HepG2 (cell line): Measurements from ENCODE around the gene CNP. TPM values are rescaled to one million over a fixed set of nuclear protein-coding genes. Genes with fewer than 3 reads are reported as not detected.

Source experiments
- FUBP1 ChIP-seq: sonication (generic); formaldehyde crosslinking; IDR thresholded peaks from 2 replicates; pipeline ENCODE4 v1.5.1; 2020; ENCODE audit warnings: missing genetic modification reagents, mild to moderate bottlenecking, borderline replicate concordance
- IKZF4 ChIP-seq: sonication (generic); formaldehyde crosslinking; IDR thresholded peaks from 2 replicates; pipeline ENCODE4 v1.5.1; 2020; ENCODE audit warnings: borderline replicate concordance, mild to moderate bottlenecking, low read depth, missing genetic modification reagents; ENCODE audit errors: not compliant biosample characterization
- JDP2 ChIP-seq: sonication (generic); formaldehyde crosslinking; IDR thresholded peaks from 2 replicates; pipeline ENCODE4 v1.8.1; 2022; ENCODE audit warnings: missing genetic modification reagents, borderline replicate concordance
- JUND ChIP-seq: sonication (generic); formaldehyde crosslinking; IDR thresholded peaks from 2 replicates; pipeline ENCODE4 v1.8.0; 2022; ENCODE audit warnings: mild to moderate bottlenecking, missing genetic modification reagents
- KDM1A ChIP-seq: IDR thresholded peaks from 2 replicates; pipeline ENCODE4 v1.6.1; 2016; ENCODE audit warnings: missing compliant biosample characterization
- POLR2A ChIP-seq, 2 experiments: IDR thresholded peaks; 2 replicates each; pipeline ENCODE4 v1.6.1; 2011; ENCODE audit warnings: low read depth in 2 of 2, low read length in 2 of 2, mild to moderate bottlenecking in 1 of 2, moderate library complexity in 1 of 2; ENCODE audit not compliant: insufficient read depth in 1 of 2
- SATB2 ChIP-seq: sonication (generic); formaldehyde crosslinking; IDR thresholded peaks from 2 replicates; pipeline ENCODE4 v1.5.0; 2020; ENCODE audit warnings: missing genetic modification reagents
- SMC3 ChIP-seq: IDR thresholded peaks from 2 replicates; pipeline ENCODE4 v1.6.1; 2011; ENCODE audit warnings: low read length, improper control_type of control experiment
- SNAPC2 ChIP-seq: sonication (generic); formaldehyde crosslinking; IDR thresholded peaks from 2 replicates; pipeline ENCODE4 v1.8.1; 2022; ENCODE audit warnings: mild to moderate bottlenecking, missing genetic modification reagents
- SPEN ChIP-seq: sonication (generic); formaldehyde crosslinking; IDR thresholded peaks from 2 replicates; pipeline ENCODE4 v1.5.1; 2020; ENCODE audit warnings: low read depth, mild to moderate bottlenecking, missing genetic modification reagents
- SSRP1 ChIP-seq: IDR thresholded peaks from 2 replicates; pipeline ENCODE4 v1.6.1; 2016; ENCODE audit warnings: control low read depth
- TAF1 ChIP-seq: sonication (generic); formaldehyde crosslinking; IDR thresholded peaks from 2 replicates; pipeline ENCODE4 v1.4.0; 2020; ENCODE audit warnings: missing genetic modification reagents
- TARDBP ChIP-seq: sonication (generic); formaldehyde crosslinking; IDR thresholded peaks from 2 replicates; pipeline ENCODE4 v1.8.0; 2022; ENCODE audit warnings: mild to moderate bottlenecking, missing genetic modification reagents
- THAP7 ChIP-seq: sonication (generic); formaldehyde crosslinking; IDR thresholded peaks from 2 replicates; pipeline ENCODE4 v1.8.1; 2023; ENCODE audit warnings: mild to moderate bottlenecking, missing genetic modification reagents
- ZBTB46 ChIP-seq: sonication (generic); formaldehyde crosslinking; IDR thresholded peaks from 2 replicates; pipeline ENCODE4 v1.4.0; 2020; ENCODE audit warnings: mild to moderate bottlenecking, missing genetic modification reagents, borderline replicate concordance
- ZFY ChIP-seq: sonication (generic); formaldehyde crosslinking; IDR thresholded peaks from 2 replicates; pipeline ENCODE4 v1.4.0; 2020; ENCODE audit warnings: missing genetic modification reagents
- ZNF354B ChIP-seq: sonication (generic); formaldehyde crosslinking; IDR thresholded peaks from 2 replicates; pipeline ENCODE4 v1.8.0; 2022; ENCODE audit warnings: mild to moderate bottlenecking, missing genetic modification reagents
- ZNF556 ChIP-seq: sonication (generic); formaldehyde crosslinking; IDR thresholded peaks from 2 replicates; pipeline ENCODE4 v1.4.0; 2020; ENCODE audit warnings: mild to moderate bottlenecking, missing genetic modification reagents, borderline replicate concordance
- ZNF7 ChIP-seq: IDR thresholded peaks from 2 replicates; pipeline ENCODE4 v1.6.1; 2016; ENCODE audit warnings: missing biosample characterization, missing genetic modification reagents
- ZNF703 ChIP-seq: sonication (generic); formaldehyde crosslinking; IDR thresholded peaks from 2 replicates; pipeline ENCODE4 v1.5.1; 2020; ENCODE audit warnings: missing genetic modification reagents, mild to moderate bottlenecking, moderate library complexity, borderline replicate concordance
- ZSCAN22 ChIP-seq: sonication (generic); formaldehyde crosslinking; IDR thresholded peaks from 2 replicates; pipeline ENCODE4 v1.4.0; 2020; ENCODE audit warnings: mild to moderate bottlenecking, missing genetic modification reagents
- polyA plus RNA-seq, 8 experiments: library from polyadenylated mRNA; depleted of rRNA in 3 of 8; stranded (reverse) in 7 of 8; unstranded in 1 of 8; fragments of >200 nt; fragmentation: Illumina TruSeq in 4 of 8; extraction: Trizol in 4 of 8; gene quantifications; 2 replicates each; pipeline versions ENCODE4 v1.2.1 to v1.2.3, GENCODE V29; 2011 to 2016; ENCODE audit warnings: low read depth in 4 of 8, missing spikeins in 1 of 8, mixed read lengths in 1 of 8; ENCODE audit not compliant: insufficient read depth in 1 of 8
- total RNA-seq, 5 experiments: library from RNA; depleted of rRNA; stranded (reverse); fragments of >200 nt; fragmentation: Illumina TruSeq; extraction: Trizol; gene quantifications; 2 replicates each; pipeline ENCODE4 v1.2.3, GENCODE V29; 2016; ENCODE audit warnings: low read depth in 1 of 5
- TF ChIP-seq, protein P1 (sequence below): sonication (generic); formaldehyde crosslinking; IDR thresholded peaks from 2 replicates; pipeline ENCODE4 v1.4.0; 2020; ENCODE audit warnings: missing genetic modification reagents
- TF ChIP-seq, protein P2 (sequence below): sonication (generic); formaldehyde crosslinking; IDR thresholded peaks from 2 replicates; pipeline ENCODE4 v1.4.0; 2020; ENCODE audit warnings: missing genetic modification reagents

The CNP gene
- total and polyA plus RNA-seq, 2 of the 13 experiments (the other 11 are each of a cell fraction or from before 2014, with no cell fraction given), result 97.2 to 161 TPM

- peak; percentile 76 for TF ChIP-seq IKZF4 (CRISPR knock-in tag)
- peak; percentile 76 for TF ChIP-seq SPEN (CRISPR knock-in tag)
- peak; percentile 66 for TF ChIP-seq TARDBP
- no peak for TF ChIP-seq FUBP1 (CRISPR knock-in tag)
- TF ChIP-seq KDM1A (CRISPR knock-in tag), result no peak
- TF ChIP-seq ZNF703 (CRISPR knock-in tag), result no peak
- peak; percentile 83 for TF ChIP-seq ZFY (CRISPR knock-in tag)
- no peak for TF ChIP-seq JDP2 (CRISPR knock-in tag)
- TF ChIP-seq ZNF7, result no peak
- 0 out of 2 replicates have a peak, but pooled peaks have one; percentile 36 for TF ChIP-seq ZNF354B (CRISPR knock-in tag)
- peak; percentile 87 for TF ChIP-seq SSRP1 (CRISPR knock-in tag)
- TF ChIP-seq SNAPC2 (CRISPR knock-in tag), result peak; percentile 86; the same call in 1 of the 2 replicates
- TF ChIP-seq, protein P1, sequence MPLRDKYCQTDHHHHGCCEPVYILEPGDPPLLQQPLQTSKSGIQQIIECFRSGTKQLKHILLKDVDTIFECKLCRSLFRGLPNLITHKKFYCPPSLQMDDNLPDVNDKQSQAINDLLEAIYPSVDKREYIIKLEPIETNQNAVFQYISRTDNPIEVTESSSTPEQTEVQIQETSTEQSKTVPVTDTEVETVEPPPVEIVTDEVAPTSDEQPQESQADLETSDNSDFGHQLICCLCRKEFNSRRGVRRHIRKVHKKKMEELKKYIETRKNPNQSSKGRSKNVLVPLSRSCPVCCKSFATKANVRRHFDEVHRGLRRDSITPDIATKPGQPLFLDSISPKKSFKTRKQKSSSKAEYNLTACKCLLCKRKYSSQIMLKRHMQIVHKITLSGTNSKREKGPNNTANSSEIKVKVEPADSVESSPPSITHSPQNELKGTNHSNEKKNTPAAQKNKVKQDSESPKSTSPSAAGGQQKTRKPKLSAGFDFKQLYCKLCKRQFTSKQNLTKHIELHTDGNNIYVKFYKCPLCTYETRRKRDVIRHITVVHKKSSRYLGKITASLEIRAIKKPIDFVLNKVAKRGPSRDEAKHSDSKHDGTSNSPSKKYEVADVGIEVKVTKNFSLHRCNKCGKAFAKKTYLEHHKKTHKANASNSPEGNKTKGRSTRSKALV, result 0 out of 2 replicates have a peak, but pooled peaks have one; percentile 11
- TF ChIP-seq TAF1 (CRISPR knock-in tag), result peak; percentile 52
- TF ChIP-seq JUND, result no peak; the same call in 1 of the 2 replicates
- no peak for TF ChIP-seq SATB2 (CRISPR knock-in tag)
- TF ChIP-seq, protein P2, sequence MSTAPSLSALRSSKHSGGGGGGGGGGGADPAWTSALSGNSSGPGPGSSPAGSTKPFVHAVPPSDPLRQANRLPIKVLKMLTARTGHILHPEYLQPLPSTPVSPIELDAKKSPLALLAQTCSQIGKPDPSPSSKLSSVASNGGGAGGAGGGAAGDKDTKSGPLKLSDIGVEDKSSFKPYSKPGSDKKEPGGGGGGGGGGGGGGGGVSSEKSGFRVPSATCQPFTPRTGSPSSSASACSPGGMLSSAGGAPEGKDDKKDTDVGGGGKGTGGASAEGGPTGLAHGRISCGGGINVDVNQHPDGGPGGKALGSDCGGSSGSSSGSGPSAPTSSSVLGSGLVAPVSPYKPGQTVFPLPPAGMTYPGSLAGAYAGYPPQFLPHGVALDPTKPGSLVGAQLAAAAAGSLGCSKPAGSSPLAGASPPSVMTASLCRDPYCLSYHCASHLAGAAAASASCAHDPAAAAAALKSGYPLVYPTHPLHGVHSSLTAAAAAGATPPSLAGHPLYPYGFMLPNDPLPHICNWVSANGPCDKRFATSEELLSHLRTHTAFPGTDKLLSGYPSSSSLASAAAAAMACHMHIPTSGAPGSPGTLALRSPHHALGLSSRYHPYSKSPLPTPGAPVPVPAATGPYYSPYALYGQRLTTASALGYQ (CRISPR knock-in tag), result no peak
- no peak for TF ChIP-seq ZBTB46 (CRISPR knock-in tag)
- TF ChIP-seq ZNF556 (CRISPR knock-in tag), result peak; percentile 15; the same call in 1 of the 2 replicates
- 0 out of 2 replicates have a peak, but pooled peaks have one; percentile 6 for TF ChIP-seq THAP7 (CRISPR knock-in tag)
- TF ChIP-seq SMC3, result no peak
- peak; percentile 38 to 66; a peak in 2 of 4 replicates for TF ChIP-seq POLR2A (IDR thresholded peaks at IDR 0.05; ENCODE audit: insufficient read depth in 1 of 2, low read depth in 2 of 2, low read length in 2 of 2)
- no peak for TF ChIP-seq ZSCAN22 (CRISPR knock-in tag)
Observed at GRCh38 chr17:41919165-41919817, 47.3 kb upstream of the CNP start (continued).
